Cerebellar cortex (tissue), 1 donor: ENCODE results near the gene IL17RB.

Experiments used
- DNase-seq: peaks from one replicate; pipeline ENCODE4 v3.0.0-alpha.2; 2015; ENCODE audit warnings: low spot score

IL17RB gene

GRCh38 chr3:53846134-53846850 is at the start of gene IL17RB, which contains the start of gene CHDH:
IL17RB (plus strand) TSS chr3:53846568; CDS start chr3:53846589, 21 bp downstream.
CHDH (minus strand) TSS chr3:53846419; CDS start chr3:53824008, 22,411 bp downstream.
- DNase-seq: peak; percentile 57

- no peak for DNase-seq
These were observed 48.2 kb upstream of the IL17RB start for GRCh38 chr3:53798144-53798543.

DNA sequence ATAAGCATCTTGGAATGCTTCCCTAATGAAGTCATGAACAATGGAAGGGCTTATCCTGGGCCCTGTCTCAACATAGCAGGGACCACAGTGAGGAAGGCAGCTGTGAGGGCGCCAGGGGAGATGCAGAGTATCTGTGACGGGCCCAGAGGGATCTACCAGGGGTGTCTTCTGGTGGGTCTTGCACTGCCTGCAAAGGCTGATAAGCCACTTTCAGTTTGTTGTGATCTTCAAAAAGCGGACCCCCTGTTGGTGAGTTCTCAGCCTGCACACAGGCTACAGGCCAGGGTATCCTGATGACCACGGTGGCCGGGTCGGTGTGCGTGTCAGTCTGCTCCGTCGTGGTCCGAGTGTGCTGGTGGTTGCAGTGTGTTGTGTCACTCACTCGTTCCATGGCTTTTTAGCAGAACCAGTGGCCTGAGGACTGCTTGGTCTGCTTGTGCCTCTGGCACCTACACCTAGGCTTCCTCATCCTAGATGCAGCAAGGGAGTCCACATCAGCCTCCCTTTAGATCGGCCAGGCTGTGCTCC is 47.0 kb upstream of the IL17RB start:
- no peak for DNase-seq

GRCh38 chr3:53800041-53800906 is 46.1 kb upstream of the IL17RB start:
- no peak for DNase-seq

GRCh38 chr3:53801319-53801718 is 45.0 kb upstream of the IL17RB start:
- no peak for DNase-seq

DNA sequence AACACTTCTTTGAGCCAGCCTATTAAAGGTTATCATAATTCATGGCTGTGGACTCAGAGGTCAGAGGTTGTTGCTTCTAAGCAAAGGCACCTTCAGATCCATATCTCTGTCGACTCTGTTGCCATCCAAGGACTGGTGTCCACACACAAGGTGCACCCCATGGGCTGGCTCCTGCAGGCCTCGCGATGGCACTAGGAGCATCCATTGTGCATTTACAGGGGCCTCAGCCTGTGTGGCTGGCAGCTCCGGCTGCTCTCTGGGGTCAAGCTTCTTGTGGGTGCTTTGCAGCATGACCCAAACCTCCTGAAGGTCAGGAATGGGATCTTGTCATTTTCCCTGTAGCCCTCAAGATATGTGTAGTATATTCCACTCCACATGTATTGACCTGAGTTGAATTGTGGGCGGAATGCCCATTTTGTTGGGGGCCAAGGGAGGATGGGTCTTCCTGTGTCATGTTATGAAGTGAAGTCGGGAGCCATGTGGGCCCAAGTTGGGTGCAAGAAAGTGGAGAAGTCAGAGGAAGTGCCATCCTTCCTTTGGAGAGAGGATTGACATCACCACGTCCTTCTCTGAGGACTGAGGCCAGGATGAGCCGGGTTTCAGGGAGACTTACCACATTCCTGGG is 44.0 kb upstream of the IL17RB start:
- DNase-seq: no peak

DNA sequence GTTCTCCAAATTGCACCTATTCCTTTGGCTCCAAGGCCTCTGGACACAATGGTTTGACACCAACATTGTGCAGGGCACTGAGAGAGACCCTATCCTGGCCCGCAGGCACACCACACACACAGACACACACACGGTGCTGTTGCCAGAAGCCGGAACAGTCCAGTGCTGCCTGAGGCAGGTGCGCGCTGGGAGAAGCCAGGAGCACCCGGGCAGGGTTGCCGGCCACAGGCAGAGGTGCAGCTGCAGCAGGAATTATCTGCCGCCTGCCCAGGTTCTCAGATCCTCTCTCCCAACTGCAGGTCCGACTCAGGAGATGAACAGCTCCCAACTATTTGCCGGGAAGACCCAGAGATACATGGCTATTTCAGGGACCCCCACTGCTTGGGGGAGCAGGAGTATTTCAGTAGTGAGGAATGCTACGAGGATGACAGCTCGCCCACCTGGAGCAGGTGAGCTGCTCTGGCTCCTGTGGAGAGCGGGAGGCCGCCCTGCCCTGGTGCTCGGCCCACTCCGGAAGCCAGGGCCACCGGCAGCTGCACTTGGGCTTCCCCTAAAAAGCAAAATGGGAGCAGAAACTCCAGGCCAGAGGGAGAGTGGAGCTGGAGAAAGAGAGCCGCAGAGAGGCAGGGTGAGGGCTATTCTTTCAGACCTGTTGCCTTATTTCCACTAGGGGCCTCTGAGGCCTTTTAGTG is 43.1 kb upstream of the IL17RB start:
- DNase-seq: no peak

DNA sequence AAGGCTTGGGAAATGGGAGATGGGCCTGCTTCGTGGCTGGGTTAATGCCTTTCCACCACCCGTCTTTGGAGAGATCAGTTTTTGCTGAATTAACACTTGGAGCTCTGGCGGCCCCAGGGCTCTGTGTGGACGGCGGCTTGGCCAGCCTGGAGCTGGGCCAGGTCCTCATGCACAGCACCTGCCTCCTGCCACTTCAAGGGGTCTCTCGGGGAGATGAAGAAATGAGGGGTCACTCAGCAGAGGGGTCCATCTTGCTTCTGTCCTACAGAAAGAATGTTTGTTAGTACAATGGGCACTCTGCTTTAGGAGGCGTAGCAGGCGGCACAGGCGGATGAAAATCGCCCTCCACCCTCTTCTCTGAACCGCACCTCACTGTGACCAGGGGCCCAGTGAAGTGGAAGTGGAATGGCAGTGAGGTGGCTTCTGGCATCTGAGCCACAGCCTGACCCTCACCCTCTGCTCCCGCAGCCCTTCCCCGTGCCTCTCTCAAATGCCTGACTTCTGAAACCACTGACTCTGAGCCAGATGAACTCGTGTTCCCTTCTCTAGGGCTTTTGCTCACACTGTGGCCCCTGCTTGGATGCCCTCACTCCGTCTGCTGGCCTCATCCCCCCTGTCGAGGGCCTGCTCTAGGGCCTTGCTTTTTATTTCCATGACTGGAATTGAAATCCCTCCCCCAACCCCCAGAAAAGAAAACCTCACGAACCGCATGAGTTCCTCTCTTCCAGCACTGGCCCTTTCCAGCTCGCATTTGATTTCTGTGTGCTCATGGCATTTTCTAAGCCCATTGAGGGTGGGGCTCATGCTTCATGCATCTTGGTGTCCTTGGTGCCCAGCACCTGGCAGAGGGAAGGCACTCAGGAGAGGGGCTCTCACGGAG is 42.3 kb upstream of the IL17RB start:
- no peak for DNase-seq

- DNase-seq: no peak
These were observed 41.5 kb upstream of the IL17RB start for GRCh38 chr3:53804697-53805462.

- no peak for DNase-seq
These were observed 40.8 kb upstream of the IL17RB start for GRCh38 chr3:53805463-53806159.

DNA sequence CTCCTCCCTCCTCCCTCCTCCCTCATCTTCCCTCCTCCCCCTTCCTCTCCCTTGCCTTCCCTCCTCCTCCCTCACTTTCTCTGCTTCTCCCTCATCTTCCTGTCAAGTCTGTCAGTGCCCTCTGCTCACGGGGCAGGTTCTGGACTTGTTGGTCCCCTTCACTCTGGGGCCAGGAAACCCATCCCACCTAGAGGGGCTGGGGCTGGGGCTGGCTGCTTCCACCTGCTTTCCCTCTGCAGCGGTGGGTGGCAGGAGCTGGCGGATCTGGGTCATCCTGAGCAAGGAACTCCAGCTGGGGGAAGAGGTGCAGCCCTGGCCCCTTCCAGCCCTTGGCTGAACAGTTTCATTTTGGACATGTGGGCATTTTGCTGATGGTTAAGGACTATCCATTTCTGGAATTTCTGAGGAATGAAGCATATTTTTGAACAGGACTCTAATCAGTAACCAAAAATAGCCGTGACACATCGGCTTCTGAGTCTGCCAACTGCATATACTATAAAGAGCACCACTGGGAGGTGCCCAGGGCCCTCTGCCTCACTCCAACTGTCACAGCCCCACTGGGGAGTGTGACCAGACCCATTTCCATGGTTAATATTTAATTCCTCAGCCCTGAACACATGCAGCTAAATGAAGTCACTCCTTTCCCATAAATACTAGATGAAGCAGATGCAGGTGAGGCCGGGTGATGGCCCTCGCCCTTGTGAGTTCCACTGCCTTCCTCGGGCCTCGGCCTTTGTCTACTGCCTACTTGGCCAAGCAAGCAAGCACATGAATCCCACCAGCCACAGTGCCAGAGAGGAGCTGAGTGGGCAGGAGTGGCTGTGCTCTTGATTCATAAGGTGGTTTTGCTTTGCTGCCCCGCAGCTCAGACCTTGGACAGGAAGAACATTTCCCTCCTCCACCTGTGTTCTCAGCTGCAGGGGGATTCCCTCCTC is 39.9 kb upstream of the IL17RB start:
- DNase-seq: no peak

- no peak for DNase-seq
These were observed 39.1 kb upstream of the IL17RB start for GRCh38 chr3:53807117-53807810.

GRCh38 chr3:53808496-53808895 is 37.9 kb upstream of the IL17RB start:
- DNase-seq: no peak

GRCh38 chr3:53809267-53809666 is 37.1 kb upstream of the IL17RB start:
- DNase-seq: no peak

DNA sequence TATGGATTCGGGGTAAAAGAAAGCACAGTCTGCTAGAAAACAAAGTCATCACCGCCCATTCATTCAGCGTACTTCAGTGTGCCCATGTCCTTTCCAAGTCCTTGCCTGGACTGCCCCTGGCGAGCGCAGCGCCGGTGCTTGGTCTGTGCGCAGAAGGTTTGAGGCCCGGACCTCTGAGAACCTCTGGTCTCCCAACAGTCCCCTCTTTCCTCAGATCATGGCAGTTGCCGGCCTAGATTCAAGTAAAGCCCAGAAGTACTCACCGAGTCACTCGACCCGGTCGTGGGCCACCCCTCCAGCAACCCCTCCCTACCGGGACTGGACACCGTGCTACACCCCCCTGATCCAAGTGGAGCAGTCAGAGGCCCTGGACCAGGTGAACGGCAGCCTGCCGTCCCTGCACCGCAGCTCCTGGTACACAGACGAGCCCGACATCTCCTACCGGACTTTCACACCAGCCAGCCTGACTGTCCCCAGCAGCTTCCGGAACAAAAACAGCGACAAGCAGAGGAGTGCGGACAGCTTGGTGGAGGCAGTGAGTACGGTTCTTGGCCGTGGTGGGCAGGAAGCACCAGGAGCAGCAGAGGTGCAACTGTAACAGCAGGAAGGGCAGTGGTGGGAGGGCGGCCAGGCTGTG is 36.5 kb upstream of the IL17RB start:
- no peak for DNase-seq

DNA sequence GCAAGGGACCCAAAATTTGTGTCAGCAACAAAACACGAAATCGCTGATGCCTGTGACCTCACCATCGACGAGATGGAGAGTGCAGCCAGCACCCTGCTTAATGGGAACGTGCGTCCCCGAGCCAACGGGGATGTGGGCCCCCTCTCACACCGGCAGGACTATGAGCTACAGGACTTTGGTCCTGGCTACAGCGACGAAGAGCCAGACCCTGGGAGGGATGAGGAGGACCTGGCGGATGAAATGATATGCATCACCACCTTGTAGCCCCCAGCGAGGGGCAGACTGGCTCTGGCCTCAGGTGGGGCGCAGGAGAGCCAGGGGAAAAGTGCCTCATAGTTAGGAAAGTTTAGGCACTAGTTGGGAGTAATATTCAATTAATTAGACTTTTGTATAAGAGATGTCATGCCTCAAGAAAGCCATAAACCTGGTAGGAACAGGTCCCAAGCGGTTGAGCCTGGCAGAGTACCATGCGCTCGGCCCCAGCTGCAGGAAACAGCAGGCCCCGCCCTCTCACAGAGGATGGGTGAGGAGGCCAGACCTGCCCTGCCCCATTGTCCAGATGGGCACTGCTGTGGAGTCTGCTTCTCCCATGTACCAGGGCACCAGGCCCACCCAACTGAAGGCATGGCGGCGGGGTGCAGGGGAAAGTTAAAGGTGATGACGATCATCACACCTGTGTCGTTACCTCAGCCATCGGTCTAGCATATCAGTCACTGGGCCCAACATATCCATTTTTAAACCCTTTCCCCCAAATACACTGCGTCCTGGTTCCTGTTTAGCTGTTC is 35.0 kb upstream of the IL17RB start:
- no peak for DNase-seq
